ENCODE measurements around the gene GSDME.

The GSDME gene

GRCh38 chr7:24659505-24659904, 97.8 kb downstream of the GSDME start:
- no peak overlapping the region for H3K27ac ChIP-seq
- TF ChIP-seq ZFX (IDR thresholded peaks at IDR 0.05; ENCODE audit: borderline replicate concordance) = no peak
- TF ChIP-seq CTCF (IDR thresholded peaks at IDR 0.05) = no peak

GRCh38 chr7:24657980-24658379, 99.3 kb downstream of the GSDME start:
- no peak overlapping the region for H3K27ac ChIP-seq
- TF ChIP-seq CTCF (IDR thresholded peaks at IDR 0.05) (no peak), ZFX (IDR thresholded peaks at IDR 0.05; ENCODE audit: borderline replicate concordance) (no peak)

GRCh38 chr7:24656608-24657007, 100.7 kb downstream of the GSDME start:
- H3K27ac ChIP-seq = no peak overlapping the region
- TF ChIP-seq ZFX (IDR thresholded peaks at IDR 0.05; ENCODE audit: borderline replicate concordance) = no peak
- no peak for TF ChIP-seq CTCF (IDR thresholded peaks at IDR 0.05)

- TF ChIP-seq CTCF (IDR thresholded peaks at IDR 0.05) (no peak), ZFX (IDR thresholded peaks at IDR 0.05; ENCODE audit: borderline replicate concordance) (no peak)
- H3K27ac ChIP-seq = no peak overlapping the region
Observed at GRCh38 chr7:24654305-24654704, 103.0 kb downstream of the GSDME start.

- TF ChIP-seq CTCF (IDR thresholded peaks at IDR 0.05) (no peak), ZFX (IDR thresholded peaks at IDR 0.05; ENCODE audit: borderline replicate concordance) (no peak)
- no peak overlapping the region for H3K27ac ChIP-seq
Observed at GRCh38 chr7:24653316-24654085, 103.8 kb downstream of the GSDME start.

- H3K27ac ChIP-seq = no peak overlapping the region
- TF ChIP-seq ZFX (IDR thresholded peaks at IDR 0.05; ENCODE audit: borderline replicate concordance) = no peak
- TF ChIP-seq CTCF (IDR thresholded peaks at IDR 0.05) = no peak
Observed at GRCh38 chr7:24652251-24652939, 104.9 kb downstream of the GSDME start.
